DMS53 (cell line): ENCODE measurements around the gene SHROOM1.

Experiments used
- DNase-seq: peaks from one replicate; lab custom pipeline; 2025; lab: John Stamatoyannopoulos, UW

The SHROOM1 gene

DNA sequence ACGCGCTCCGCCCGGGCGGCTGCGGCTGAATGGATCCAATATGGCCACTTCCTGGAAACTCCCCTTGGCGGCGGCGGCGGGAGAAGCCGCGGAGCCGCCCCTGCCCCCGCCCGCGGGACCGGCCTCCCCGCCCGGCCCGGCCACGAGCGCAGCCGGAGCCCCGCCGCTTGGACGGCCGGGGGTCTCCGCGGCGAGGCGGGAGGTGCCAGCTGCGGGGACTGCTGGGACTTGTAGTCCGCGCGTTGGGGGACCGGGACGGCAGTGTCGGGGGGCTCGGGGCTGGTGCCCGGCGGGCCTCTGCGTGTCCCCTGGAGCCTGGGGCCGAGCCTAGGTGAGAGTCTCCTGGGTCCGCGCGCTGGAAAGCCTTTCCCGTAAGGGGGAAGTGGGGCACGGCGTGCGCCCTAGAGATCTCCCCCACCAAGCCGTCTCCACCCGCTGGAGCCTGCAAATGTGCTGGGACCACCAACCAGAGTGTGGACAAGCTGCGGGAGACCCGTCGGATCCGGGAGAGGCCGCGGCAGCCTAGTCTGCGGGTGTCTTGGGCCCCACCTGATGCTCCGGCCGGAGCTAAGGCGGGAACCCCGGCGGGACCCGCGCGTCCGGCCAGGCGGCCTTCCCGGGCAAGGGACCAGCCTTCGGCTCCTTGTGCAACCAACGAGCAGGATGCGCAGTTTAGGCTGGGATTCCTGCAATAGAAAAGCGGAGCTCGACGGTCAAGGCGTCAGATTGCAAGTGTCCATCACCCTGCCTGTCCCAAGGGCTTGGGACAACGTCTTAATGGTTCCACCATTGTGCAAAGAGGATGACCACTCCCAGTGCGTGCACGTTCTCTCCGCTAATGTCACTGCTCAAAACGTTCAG lies 53.0 kb downstream of the SHROOM1 start, which contains the start of gene SEPTIN8:
Gene SEPTIN8, minus strand, starts transcription at position 31 of the 861 bp plus-strand sequence. CDS start 102 bp downstream, outside the sequence.
- peak; percentile 68 for DNase-seq

DNA sequence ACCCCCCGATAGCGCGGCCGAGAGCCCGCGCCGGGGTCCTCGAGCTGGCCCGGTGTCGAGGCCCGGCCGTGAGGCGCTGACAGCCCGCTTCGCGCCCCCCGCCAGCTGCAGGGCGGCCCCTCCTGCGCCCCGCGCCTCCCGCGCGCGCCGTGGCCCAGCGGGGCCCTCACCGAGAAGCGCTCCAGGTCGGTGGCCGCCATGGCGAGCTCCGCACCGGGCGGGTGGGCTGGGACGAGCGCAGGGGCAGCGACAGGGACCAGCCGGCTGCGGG lies 53.6 kb downstream of the SHROOM1 start:
- DNase-seq = no peak

DNA sequence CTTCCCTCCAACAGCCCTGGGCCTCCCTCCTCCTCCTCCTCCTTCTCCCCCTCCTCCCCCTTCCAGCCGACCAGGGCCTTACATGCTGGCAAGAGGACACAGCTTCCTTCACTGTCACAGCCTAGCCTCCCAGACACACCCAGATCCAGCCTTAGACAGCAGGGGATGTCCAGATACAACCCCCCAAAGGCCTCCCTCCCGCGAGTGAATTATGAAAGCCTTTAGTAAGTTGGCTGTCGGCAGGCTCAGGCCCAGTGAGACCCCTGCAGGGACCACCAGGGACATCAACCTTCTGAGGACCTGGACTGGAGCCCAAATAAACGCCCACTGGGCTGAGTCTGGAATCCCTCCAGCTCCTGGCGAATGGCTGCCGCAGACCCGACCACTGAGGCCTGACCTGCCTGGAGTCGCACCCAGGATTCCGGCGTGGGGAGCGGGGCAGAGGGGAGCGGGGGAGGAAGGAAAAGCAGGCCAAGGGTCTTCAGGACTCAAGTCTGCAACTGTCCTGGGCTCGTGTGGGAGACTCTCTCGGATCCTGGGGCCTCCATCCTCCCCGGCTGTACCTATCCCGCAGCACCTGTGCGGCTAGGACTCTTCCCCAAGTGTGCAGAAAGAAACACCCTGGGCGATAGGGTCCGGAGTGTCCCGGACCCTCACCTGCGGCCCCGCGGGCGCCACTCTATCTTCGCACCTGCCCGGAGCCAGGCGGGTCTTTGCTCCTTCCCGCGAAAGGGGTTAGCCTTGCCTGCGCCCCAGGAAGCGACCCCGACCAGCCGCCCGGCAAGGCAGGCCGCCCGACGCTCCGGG lies 54.1 kb downstream of the SHROOM1 start:
- DNase-seq = peak; percentile 45

DNA sequence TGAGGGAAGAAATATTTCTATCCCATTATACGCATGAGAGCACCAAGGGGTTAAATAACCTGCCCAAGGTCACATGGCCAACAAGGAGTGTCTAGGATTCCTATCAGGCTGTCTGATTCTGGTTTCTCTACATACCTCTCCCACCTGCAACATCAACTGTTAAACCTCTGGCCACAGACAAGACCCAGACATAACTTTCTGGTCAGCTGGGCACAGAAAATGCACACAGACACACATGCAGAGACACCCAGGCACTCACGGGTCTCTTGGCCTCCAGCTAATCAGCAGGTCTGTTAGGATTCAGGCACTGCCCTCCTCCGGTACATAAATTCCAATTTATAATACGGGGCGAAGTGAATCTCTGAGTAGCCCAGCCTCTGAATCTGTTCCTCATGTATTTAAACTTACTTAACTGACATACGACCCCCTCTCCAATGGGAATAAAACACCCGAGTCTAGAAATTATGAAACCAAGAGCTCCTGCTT lies 54.9 kb downstream of the SHROOM1 start:
- no peak for DNase-seq

DNA sequence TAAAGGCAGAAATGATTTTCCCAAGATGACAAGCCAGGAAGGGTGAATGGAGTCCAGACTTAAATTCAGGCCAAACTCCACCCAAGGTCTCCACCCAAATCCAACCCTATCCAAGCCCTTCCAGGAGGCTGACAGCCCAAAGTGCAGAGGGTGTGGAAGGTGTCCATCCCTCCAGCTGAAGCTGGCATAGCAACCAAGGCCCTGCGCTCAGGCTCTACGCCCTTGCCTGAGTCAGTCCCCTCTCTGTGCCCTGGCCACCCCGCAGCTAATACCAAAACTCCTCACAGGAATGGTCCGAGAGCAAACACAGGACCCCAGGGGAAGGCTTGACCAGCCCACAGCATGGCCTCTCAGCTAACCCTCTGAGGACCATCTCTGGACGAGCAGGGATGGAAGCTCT lies 55.6 kb downstream of the SHROOM1 start:
- no peak for DNase-seq

DNA sequence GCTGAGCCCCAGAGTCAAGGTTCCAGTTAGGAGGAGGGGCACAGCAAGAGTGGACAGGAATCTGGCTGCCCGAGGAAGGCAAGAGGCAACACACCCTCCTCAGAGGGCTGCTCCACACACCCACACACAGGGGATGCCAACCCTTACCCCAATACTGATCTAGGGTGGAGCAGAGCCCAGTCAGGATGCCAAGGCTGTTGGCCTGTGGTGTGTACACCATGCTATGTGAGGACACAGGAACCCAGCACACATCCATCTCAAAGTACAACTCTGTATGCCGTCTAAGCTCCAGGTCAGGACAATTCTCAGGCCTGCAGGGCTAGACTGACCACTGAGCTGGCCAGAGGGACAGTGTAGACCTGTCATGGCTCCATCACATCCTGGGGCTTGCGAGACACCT lies 56.0 kb downstream of the SHROOM1 start:
- no peak for DNase-seq

DNA sequence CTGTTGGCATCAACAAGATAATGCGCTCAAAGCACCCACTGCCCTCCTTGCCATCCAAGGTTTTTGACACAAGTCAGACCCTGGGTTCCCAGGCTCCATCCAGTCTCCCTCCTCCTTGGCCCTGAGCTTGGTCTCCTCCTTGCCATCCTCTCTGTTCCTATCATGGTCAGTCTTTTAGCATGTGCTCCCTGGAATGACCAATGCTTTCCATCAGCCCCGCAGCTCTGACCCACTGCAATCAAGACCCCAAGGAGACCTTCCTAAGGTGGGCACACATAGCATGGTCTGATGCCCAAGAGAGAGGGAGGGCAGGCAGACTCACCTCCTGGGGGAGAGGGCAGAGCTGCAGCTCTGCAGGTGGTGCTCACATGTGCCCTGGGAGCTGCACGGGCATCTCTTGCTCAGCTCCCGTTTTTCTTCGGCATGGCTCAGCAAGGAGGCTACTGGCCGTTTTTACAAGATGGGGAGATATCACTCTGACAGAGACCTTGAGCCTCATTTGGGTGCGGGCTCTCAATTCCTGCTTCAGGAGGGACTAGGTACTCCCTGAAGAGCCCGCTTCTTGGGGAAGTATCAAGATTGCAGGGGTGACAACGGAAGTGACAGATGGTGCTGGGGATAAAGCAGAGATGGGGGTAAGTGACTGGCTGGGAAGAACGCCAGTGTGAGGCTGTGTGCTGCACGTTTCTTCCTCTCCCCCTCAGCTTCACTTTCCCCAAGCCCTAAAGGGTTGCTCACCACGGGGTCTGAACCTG lies 56.7 kb downstream of the SHROOM1 start:
- no peak for DNase-seq

DNA sequence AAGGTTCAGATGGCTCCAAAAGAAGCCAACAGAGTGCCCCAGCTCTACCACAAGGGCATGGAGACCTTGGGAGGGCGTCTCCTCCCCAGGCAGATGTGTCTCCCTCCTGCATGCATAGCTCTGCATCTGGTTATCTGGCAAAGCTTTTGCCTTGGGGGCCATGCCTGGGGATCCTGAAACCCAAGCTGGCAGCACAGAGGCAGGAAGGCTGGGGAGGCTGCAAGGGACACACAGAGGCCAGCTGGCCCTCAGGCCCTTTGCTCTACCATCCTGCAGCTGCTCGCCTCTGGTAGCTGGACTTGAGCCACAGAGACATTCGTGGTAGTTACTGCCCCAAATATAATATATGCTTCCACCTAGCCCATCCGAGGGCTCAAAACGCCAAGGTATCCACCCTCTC lies 57.3 kb downstream of the SHROOM1 start:
- no peak for DNase-seq

DNA sequence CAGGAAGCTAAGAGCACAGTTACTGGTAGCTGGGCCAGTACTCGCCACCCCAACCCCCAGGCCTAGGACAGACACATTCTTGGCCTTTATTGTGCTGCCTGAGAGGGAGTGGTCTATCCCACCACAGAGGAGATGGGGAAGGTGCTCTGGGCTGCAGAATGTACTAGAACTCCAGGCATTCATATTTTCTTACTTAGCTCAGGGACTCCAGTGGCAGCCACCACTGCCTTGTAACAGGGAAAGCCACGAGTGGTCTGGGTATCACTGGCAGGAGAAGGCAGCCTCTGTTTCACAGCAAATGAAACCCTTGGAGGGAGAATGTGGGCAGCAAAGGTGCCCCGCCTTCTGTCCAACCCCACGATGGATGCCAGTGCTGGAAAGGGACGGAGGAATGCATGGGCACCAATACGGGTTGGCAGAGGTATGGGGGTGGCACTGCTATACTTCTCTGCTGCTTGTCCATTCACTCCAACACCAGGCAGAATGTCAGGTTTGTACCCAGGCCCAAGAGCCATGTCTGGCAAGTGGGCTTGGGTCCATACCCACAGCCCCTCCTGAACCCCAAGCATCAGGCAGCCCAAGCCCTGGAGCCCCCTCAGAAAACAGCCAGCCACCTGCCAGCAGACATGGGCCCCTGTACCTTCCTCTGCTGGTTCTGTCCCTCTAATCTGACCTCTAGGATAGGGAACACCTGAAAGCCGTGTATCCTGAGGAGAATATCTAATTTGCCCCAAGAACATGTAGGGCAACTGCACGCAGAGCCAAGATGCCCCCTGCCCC lies 58.0 kb downstream of the SHROOM1 start:
- no peak for DNase-seq
